Keratinocyte (primary cell): ENCODE measurements around the gene TRDN. TPM values are rescaled to one million over a fixed set of nuclear protein-coding genes. Genes with fewer than 3 reads are reported as not detected.

Experiments
- DNase-seq: peaks from one replicate; pipeline ENCODE4 v3.0.0-alpha.2; 2011; ENCODE audit warnings: low read depth, missing footprints, low spot score
- FAIRE-seq: peaks from 2 replicates; lab custom pipeline; 2011; peaks lifted over from hg19 to GRCh38; lab: Jason Lieb, UNC
- H2AFZ ChIP-seq: 2 replicates; pipeline ENCODE4 v1.6.0; 2012; ENCODE audit warnings: low read length, control low read depth, inconsistent platforms; ENCODE audit not compliant: control insufficient read depth
- H3K27ac ChIP-seq: 2 replicates; pipeline ENCODE4 v1.5.1; 2011; ENCODE audit warnings: low read length; ENCODE audit not compliant: control insufficient read depth, insufficient read depth
- H3K27me3 ChIP-seq: 3 replicates; pipeline ENCODE4 v1.6.0; 2011; ENCODE audit warnings: low read length; ENCODE audit not compliant: control insufficient read depth, insufficient read depth; ENCODE audit errors: extremely low read depth
- H3K36me3 ChIP-seq, 2 experiments: 2 replicates in 1 of 2; 3 replicates in 1 of 2; pipeline ENCODE4 v1.5.1; 2011; ENCODE audit warnings: low read length in 2 of 2, mild to moderate bottlenecking in 1 of 2; ENCODE audit not compliant: control insufficient read depth in 2 of 2, insufficient read depth in 2 of 2; ENCODE audit errors: extremely low read depth in 1 of 2
- H3K4me1 ChIP-seq: 3 replicates; pipeline ENCODE4 v1.5.1; 2011; ENCODE audit warnings: low read length; ENCODE audit not compliant: control insufficient read depth, insufficient read depth; ENCODE audit errors: extremely low read depth
- H3K4me2 ChIP-seq: 3 replicates; pipeline ENCODE4 v1.6.0; 2011; ENCODE audit warnings: low read depth, low read length; ENCODE audit not compliant: control insufficient read depth, insufficient read depth; ENCODE audit errors: extremely low read depth
- H3K4me3 ChIP-seq, 3 experiments: fragments of 200-600 bp in 1 of 3; sonication (generic) in 1 of 3; 2 replicates in 2 of 3; 3 replicates in 1 of 3; pipeline ENCODE4 v1.5.1; 2011 to 2016; ENCODE audit warnings: low read length in 3 of 3, mild to moderate bottlenecking in 3 of 3, control low read depth in 2 of 3, inconsistent platforms in 1 of 3, low read depth in 1 of 3, mixed read lengths in 1 of 3, mixed run types in 1 of 3, moderate library complexity in 1 of 3; ENCODE audit not compliant: control insufficient read depth in 2 of 3, insufficient read depth in 2 of 3; ENCODE audit errors: extremely low read depth in 1 of 3
- H3K79me2 ChIP-seq: 2 replicates; pipeline ENCODE4 v1.6.0; 2012; ENCODE audit warnings: low read length; ENCODE audit not compliant: control insufficient read depth, insufficient read depth
- H3K9ac ChIP-seq: 3 replicates; pipeline ENCODE4 v1.6.0; 2011; ENCODE audit warnings: low read length; ENCODE audit not compliant: control insufficient read depth, insufficient read depth; ENCODE audit errors: extremely low read depth
- H3K9me1 ChIP-seq: 3 replicates; pipeline ENCODE4 v1.6.0; 2011; ENCODE audit warnings: low read length; ENCODE audit not compliant: control insufficient read depth, insufficient read depth; ENCODE audit errors: extremely low read depth
- H3K9me3 ChIP-seq: 2 replicates; pipeline ENCODE4 v1.5.1; 2012; ENCODE audit warnings: low read depth, low read length; ENCODE audit not compliant: control insufficient read depth
- H4K20me1 ChIP-seq: 3 replicates; pipeline ENCODE4 v1.6.0; 2011; ENCODE audit warnings: low read length; ENCODE audit not compliant: control insufficient read depth, insufficient read depth; ENCODE audit errors: extremely low read depth
- EZH2 ChIP-seq: IDR thresholded peaks from one replicate; pipeline ENCODE4 v1.6.1; 2012; ENCODE audit warnings: inconsistent platforms, mild to moderate bottlenecking, low read length, moderate library complexity
- dilution Hi-C: fragments of 300-500 bp; cut with MboI; formaldehyde crosslinking; loops from one replicate; pipeline ENCODE4 v1.7.0; 2020; ENCODE audit warnings: low sequenced_read_pairs; ENCODE audit not compliant: extremely low pct_ligation_motif_present
- polyA plus RNA-seq, 5 experiments: library from polyadenylated mRNA; depleted of rRNA in 3 of 5; stranded (reverse) in 3 of 5; stranded (forward) in 1 of 5; unstranded in 1 of 5; fragments of >200 nt; gene quantifications; 1 replicate in 1 of 5; 2 replicates in 3 of 5; 3 replicates in 1 of 5; pipeline versions ENCODE4 v1.2.1 to v1.2.3, GENCODE V29; 2011 to 2012; ENCODE audit warnings: missing spikeins in 2 of 5, low read depth in 1 of 5, low replicate concordance in 1 of 5
- TF ChIP-seq, protein P1 (sequence below), 3 experiments: IDR thresholded peaks in 1 of 3; conservative IDR thresholded peaks in 1 of 3; optimal IDR thresholded peaks in 1 of 3; 2 replicates in 2 of 3; 3 replicates in 1 of 3; pipeline versions ENCODE3 to v1.5.1; 2011; ENCODE audit warnings: low read length in 3 of 3, mild to moderate bottlenecking in 3 of 3, moderate library complexity in 2 of 3, control low read depth in 1 of 3, inconsistent platforms in 1 of 3; ENCODE audit not compliant: insufficient read depth in 2 of 3; ENCODE audit errors: extremely low read depth in 1 of 3

Gene TRDN
- polyA plus RNA-seq, 1 donor (not counting 4 experiments of a cell fraction or from before 2014, with no cell fraction given): not detected

DNA sequence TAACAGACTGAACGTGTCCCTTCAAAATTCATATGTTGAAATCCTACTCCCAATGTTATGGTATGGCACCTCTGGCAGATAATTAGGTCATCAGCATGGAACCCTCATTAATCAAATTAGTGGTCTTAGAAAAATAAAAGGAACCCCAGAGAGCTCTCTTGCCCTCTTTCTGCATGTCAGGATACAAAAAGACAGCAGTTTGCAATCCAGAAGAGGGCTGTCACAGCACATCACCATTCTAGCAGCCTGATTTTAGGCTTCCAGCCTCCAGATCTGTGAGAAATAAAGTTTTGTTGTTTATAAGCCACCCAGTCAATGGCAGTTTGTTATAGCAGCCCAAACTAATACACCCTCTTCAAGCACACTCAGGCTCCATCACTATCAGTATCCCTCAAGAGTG lies 292.9 kb downstream of the TRDN start:
- Histone ChIP-seq H3K36me3 (no peaks in the 10 kb centered on the region), H4K20me1 (no peaks in the 10 kb centered on the region), H3K27ac (no peak overlapping the region), H3K79me2 (no peaks in the 10 kb centered on the region), H3K4me3 (no peak overlapping the region), H3K27me3 (no peaks in the 10 kb centered on the region), H3K9ac (no peak overlapping the region), H3K9me1 (no peaks in the 10 kb centered on the region), H3K4me1 (no peaks in the 10 kb centered on the region), H2AFZ (no peak overlapping the region), H3K9me3 (no peaks in the 10 kb centered on the region), H3K4me2 (no peak overlapping the region)
- dilution Hi-C loops: no loop called here
- DNase-seq (no peak), FAIRE-seq (no peak)
- TF ChIP-seq EZH2: no peak
- TF ChIP-seq, protein P1, sequence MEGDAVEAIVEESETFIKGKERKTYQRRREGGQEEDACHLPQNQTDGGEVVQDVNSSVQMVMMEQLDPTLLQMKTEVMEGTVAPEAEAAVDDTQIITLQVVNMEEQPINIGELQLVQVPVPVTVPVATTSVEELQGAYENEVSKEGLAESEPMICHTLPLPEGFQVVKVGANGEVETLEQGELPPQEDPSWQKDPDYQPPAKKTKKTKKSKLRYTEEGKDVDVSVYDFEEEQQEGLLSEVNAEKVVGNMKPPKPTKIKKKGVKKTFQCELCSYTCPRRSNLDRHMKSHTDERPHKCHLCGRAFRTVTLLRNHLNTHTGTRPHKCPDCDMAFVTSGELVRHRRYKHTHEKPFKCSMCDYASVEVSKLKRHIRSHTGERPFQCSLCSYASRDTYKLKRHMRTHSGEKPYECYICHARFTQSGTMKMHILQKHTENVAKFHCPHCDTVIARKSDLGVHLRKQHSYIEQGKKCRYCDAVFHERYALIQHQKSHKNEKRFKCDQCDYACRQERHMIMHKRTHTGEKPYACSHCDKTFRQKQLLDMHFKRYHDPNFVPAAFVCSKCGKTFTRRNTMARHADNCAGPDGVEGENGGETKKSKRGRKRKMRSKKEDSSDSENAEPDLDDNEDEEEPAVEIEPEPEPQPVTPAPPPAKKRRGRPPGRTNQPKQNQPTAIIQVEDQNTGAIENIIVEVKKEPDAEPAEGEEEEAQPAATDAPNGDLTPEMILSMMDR (optimal IDR thresholded peaks at IDR 0.05 in 1 of 3, IDR thresholded peaks at IDR 0.05 in 1 of 3, conservative IDR thresholded peaks at IDR 0.05 in 1 of 3; ENCODE audit: extremely low read depth in 1 of 3, insufficient read depth in 2 of 3, low read length in 3 of 3): no peak

DNA sequence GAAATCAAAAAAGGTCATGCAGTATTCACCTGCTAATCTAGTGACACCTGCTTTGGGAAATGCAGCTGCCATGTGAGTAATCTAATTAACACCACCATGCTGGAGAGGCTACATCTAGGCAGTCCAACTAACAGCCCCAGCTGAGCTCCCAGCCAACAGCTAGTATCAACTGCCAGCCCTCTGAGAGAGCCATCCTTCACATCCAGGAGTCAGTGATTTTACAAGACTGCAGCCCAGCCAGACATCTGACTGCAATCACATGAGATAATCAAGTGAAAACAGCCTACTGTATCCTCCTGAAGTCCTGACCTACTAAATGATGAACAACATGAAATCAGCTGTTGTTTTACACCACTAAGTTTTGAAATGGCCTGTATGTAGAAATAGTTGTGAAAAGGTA lies 298.4 kb downstream of the TRDN start:
- Histone ChIP-seq H4K20me1 (no peaks in the 10 kb centered on the region), H3K4me3 (no peak overlapping the region), H3K27ac (no peak overlapping the region), H3K9ac (no peak overlapping the region), H3K4me1 (no peaks in the 10 kb centered on the region), H3K4me2 (no peak overlapping the region), H3K36me3 (no peaks in the 10 kb centered on the region), H3K9me3 (no peaks in the 10 kb centered on the region), H3K79me2 (no peaks in the 10 kb centered on the region), H3K9me1 (no peaks in the 10 kb centered on the region), H2AFZ (no peak overlapping the region), H3K27me3 (no peaks in the 10 kb centered on the region)
- TF ChIP-seq, protein P1 (optimal IDR thresholded peaks at IDR 0.05 in 1 of 3, IDR thresholded peaks at IDR 0.05 in 1 of 3, conservative IDR thresholded peaks at IDR 0.05 in 1 of 3; ENCODE audit: extremely low read depth in 1 of 3, insufficient read depth in 2 of 3, low read length in 3 of 3): no peak
- no peak for TF ChIP-seq EZH2
- no peak for DNase-seq
- dilution Hi-C loops: no loop called here
- FAIRE-seq: no peak
